HG03139 (cell line): ENCODE results near the gene ERCC3.
"Not testable (repeated sequence)": the region's sequence is repeated elsewhere in the genome, so short reads cannot be mapped to it uniquely, and the experiment has no call there.

Experiments used
- ATAC-seq: cut with Tn5 transposase; IDR thresholded peaks from one replicate; pipeline ENCODE4 v1.9.1; 2021; ENCODE audit not compliant: unreplicated experiment

ERCC3 gene

GRCh38 chr2:127227264-127227660, 66.7 kb downstream of the ERCC3 start:
- not testable (repeated sequence) for ATAC-seq

GRCh38 chr2:127226520-127227263, 67.3 kb downstream of the ERCC3 start:
- ATAC-seq, result no peak

GRCh38 chr2:127226132-127226519, 67.8 kb downstream of the ERCC3 start:
- no peak for ATAC-seq

- no peak for ATAC-seq
Measured at GRCh38 chr2:127225186-127225960, 68.6 kb downstream of the ERCC3 start.

- ATAC-seq, result not testable (repeated sequence)
Measured at GRCh38 chr2:127224135-127224534, 69.8 kb downstream of the ERCC3 start.

GRCh38 chr2:127220768-127221527, 73.0 kb downstream of the ERCC3 start:
- no peak for ATAC-seq

GRCh38 chr2:127220102-127220767, 73.7 kb downstream of the ERCC3 start, which contains the start of gene CYP27C1:
TSS of gene CYP27C1 (minus strand) at chr2:127220299. CDS start at chr2:127220270, 29 bp downstream.
- ATAC-seq, result no peak

- ATAC-seq, result no peak
Measured at GRCh38 chr2:127219171-127220070, 74.5 kb downstream of the ERCC3 start.

- ATAC-seq, result no peak
Measured at GRCh38 chr2:127218812-127219170, 75.2 kb downstream of the ERCC3 start.

- no peak for ATAC-seq
Measured at GRCh38 chr2:127217470-127218325, 76.2 kb downstream of the ERCC3 start.

- ATAC-seq, result no peak
Measured at GRCh38 chr2:127216593-127216992, 77.4 kb downstream of the ERCC3 start.

- ATAC-seq, result no peak
Measured at GRCh38 chr2:127216095-127216494, 77.8 kb downstream of the ERCC3 start.

- not testable (repeated sequence) for ATAC-seq
Measured at GRCh38 chr2:127214201-127214600, 79.7 kb downstream of the ERCC3 start.

- ATAC-seq, result no peak
Measured at GRCh38 chr2:127208313-127208712, 85.6 kb downstream of the ERCC3 start.
